Parathyroid adenoma (tissue), 2 donors: Measurements from ENCODE around the gene CDH13.

Source experiments
- H2AFZ ChIP-seq: fragments of 300-600 bp; sonication (generic); one replicate; pipeline ENCODE4 v1.7.0; 2017; ENCODE audit warnings: antibody characterized with exemption, mild to moderate bottlenecking
- H3K27ac ChIP-seq: fragments of 300-600 bp; sonication (generic); one replicate; pipeline ENCODE4 v1.7.0; 2017
- H3K27me3 ChIP-seq: fragments of 300-600 bp; sonication (generic); one replicate; pipeline ENCODE4 v1.7.0; 2017; ENCODE audit warnings: low read length; ENCODE audit not compliant: control insufficient read depth, insufficient read depth
- H3K36me3 ChIP-seq: fragments of 300-600 bp; sonication (generic); one replicate; pipeline ENCODE4 v1.7.0; 2017; ENCODE audit warnings: low read length; ENCODE audit not compliant: control insufficient read depth, insufficient read depth
- H3K4me1 ChIP-seq: fragments of 300-600 bp; sonication (generic); one replicate; pipeline ENCODE4 v1.7.0; 2017; ENCODE audit warnings: control low read depth
- H3K4me2 ChIP-seq: fragments of 300-600 bp; sonication (generic); one replicate; pipeline ENCODE4 v1.7.0; 2017; ENCODE audit warnings: low read length
- H3K4me3 ChIP-seq: fragments of 300-600 bp; sonication (generic); one replicate; pipeline ENCODE4 v1.7.0; 2017; ENCODE audit warnings: low read depth, low read length
- H3K79me2 ChIP-seq: fragments of 300-600 bp; sonication (generic); one replicate; pipeline ENCODE4 v1.7.0; 2017; ENCODE audit warnings: control low read depth
- H3K9ac ChIP-seq: fragments of 300-600 bp; sonication (generic); one replicate; pipeline ENCODE4 v1.7.0; 2017; ENCODE audit warnings: mild to moderate bottlenecking
- H3K9me3 ChIP-seq: fragments of 300-600 bp; sonication (generic); one replicate; pipeline ENCODE4 v1.7.0; 2017; ENCODE audit warnings: low read length; ENCODE audit not compliant: control insufficient read depth
- CTCF ChIP-seq: fragments of 300-600 bp; sonication (generic); IDR thresholded peaks from one replicate; pipeline ENCODE4 v1.7.0; 2017; ENCODE audit warnings: antibody characterized with exemption, mild to moderate bottlenecking
- donor health status: primary hyperparathyroidism.

CDH13 gene

GRCh38 chr16:83706394-83706793 is 1079.6 kb downstream of the CDH13 start:
- Histone ChIP-seq H2AFZ (no peak overlapping the region), H3K4me3 (no peak overlapping the region), H3K9ac (no peak overlapping the region), H3K27me3 (no peaks in the 10 kb centered on the region), H3K27ac (no peak overlapping the region), H3K36me3 (no peaks in the 10 kb centered on the region), H3K79me2 (no peaks in the 10 kb centered on the region), H3K9me3 (no peaks in the 10 kb centered on the region), H3K4me1 (no peaks in the 10 kb centered on the region), H3K4me2 (no peak overlapping the region)
- no peak for TF ChIP-seq CTCF

- Histone ChIP-seq H3K9me3 (no peaks in the 10 kb centered on the region), H3K4me1 (no peaks in the 10 kb centered on the region)
Measured at GRCh38 chr16:83711069-83711468, 1084.3 kb downstream of the CDH13 start.

GRCh38 chr16:83713597-83713996 is 1086.8 kb downstream of the CDH13 start:
- Histone ChIP-seq H3K27ac (no peak overlapping the region), H3K27me3 (no peaks in the 10 kb centered on the region)

More at GRCh38 chr16:83711069-83711468, 1084.3 kb downstream of the CDH13 start:
- Histone ChIP-seq H3K4me2 (no peak overlapping the region), H2AFZ (no peak overlapping the region), H3K9ac (no peak overlapping the region), H3K79me2 (no peaks in the 10 kb centered on the region), H3K27ac (no peak overlapping the region), H3K4me3 (no peak overlapping the region), H3K27me3 (no peaks in the 10 kb centered on the region), H3K36me3 (no peaks in the 10 kb centered on the region)
- TF ChIP-seq CTCF = no peak

GRCh38 chr16:83714286-83714685 is 1087.5 kb downstream of the CDH13 start:
- Histone ChIP-seq H3K36me3 (no peaks in the 10 kb centered on the region), H3K4me1 (no peaks in the 10 kb centered on the region), H2AFZ (no peak overlapping the region), H3K4me3 (no peak overlapping the region), H3K9me3 (no peaks in the 10 kb centered on the region), H3K9ac (no peak overlapping the region), H3K27ac (no peak overlapping the region), H3K27me3 (no peaks in the 10 kb centered on the region), H3K4me2 (no peak overlapping the region), H3K79me2 (no peaks in the 10 kb centered on the region)
- TF ChIP-seq CTCF = no peak

More at GRCh38 chr16:83713597-83713996, 1086.8 kb downstream of the CDH13 start:
- no peak overlapping the region for H3K4me2 ChIP-seq
- H3K9ac ChIP-seq = no peak overlapping the region
- no peaks in the 10 kb centered on the region for H3K36me3 ChIP-seq
- H3K79me2 ChIP-seq = no peaks in the 10 kb centered on the region
- no peak for TF ChIP-seq CTCF
- H3K4me3 ChIP-seq = no peak overlapping the region
- no peak overlapping the region for H2AFZ ChIP-seq
- no peaks in the 10 kb centered on the region for H3K9me3 ChIP-seq
- no peaks in the 10 kb centered on the region for H3K4me1 ChIP-seq

- Histone ChIP-seq H3K4me2 (no peak overlapping the region), H3K9ac (no peak overlapping the region), H3K9me3 (no peaks in the 10 kb centered on the region), H3K4me3 (no peak overlapping the region), H3K27ac (no peak overlapping the region), H3K27me3 (no peaks in the 10 kb centered on the region), H3K4me1 (no peaks in the 10 kb centered on the region), H3K79me2 (no peaks in the 10 kb centered on the region), H2AFZ (no peak overlapping the region), H3K36me3 (no peaks in the 10 kb centered on the region)
- TF ChIP-seq CTCF = no peak
Measured at GRCh38 chr16:83715217-83715920, 1088.6 kb downstream of the CDH13 start.
